Right cardiac atrium (tissue), 5 donors: ENCODE data around the gene TRAPPC3. TPM values are rescaled to one million over a fixed set of nuclear protein-coding genes. Genes with fewer than 3 reads are reported as not detected.

ENCODE experiments used
- ATAC-seq, 2 donors: fragments of 200-7000 bp; cut with Tn5 transposase; one replicate each; pipeline versions ENCODE4 v1.8.0 to v1.9.1; 2020; ENCODE audit warnings: moderate library complexity in 2 of 2, mild to moderate bottlenecking in 1 of 2
- DNase-seq, 3 donors: peaks; one replicate each; pipeline ENCODE4 v3.0.0-alpha.2; 2020
- H3K27ac ChIP-seq: one replicate; pipeline ENCODE4 v1.5.1; 2013; ENCODE audit warnings: mild to moderate bottlenecking, low read length, control low read depth, moderate library complexity
- H3K27me3 ChIP-seq: one replicate; pipeline ENCODE4 v1.6.1; 2013; ENCODE audit not compliant: control insufficient read depth, insufficient read depth
- H3K4me1 ChIP-seq: one replicate; pipeline ENCODE4 v1.6.1; 2013; ENCODE audit warnings: low read length; ENCODE audit not compliant: control insufficient read depth, insufficient read depth
- H3K4me3 ChIP-seq: one replicate; pipeline ENCODE4 v1.5.1; 2013; ENCODE audit warnings: low read length, control low read depth
- H3K9me3 ChIP-seq: one replicate; pipeline ENCODE4 v1.6.1; 2013; ENCODE audit warnings: low read length; ENCODE audit not compliant: control insufficient read depth
- WGBS: extraction: QIAGEN DNeasy Blood & Tissue Kit; methylation state at CpG from one replicate; pipeline ENCODE4 v1.1.7; 2013; 5-methylcytosine and 5-hydroxymethylcytosine counted together
- intact Hi-C, 4 donors: fragments of 100-400 bp; cut with DNase I; formaldehyde crosslinking; loops; one replicate each; pipeline versions ENCODE4 v1.11.0 to v1.14.0; 2022 to 2023
- polyA plus RNA-seq: library from polyadenylated mRNA; stranded (reverse); fragments of 200-250 nt; gene quantifications from one replicate; pipeline ENCODE4 v1.2.3, GENCODE V29; 2013
- total RNA-seq, 4 donors: library from RNA; stranded (reverse); fragmentation: NEBNext Ultra II Directional; extraction: Animal tissue kit (Norgen Biotek cat#: 25700); gene quantifications; one replicate each; pipeline ENCODE4 v1.2.1, GENCODE V29; 2021
- donor health status: healthy with polysubstance abuse.
- donor health status: DM: no; HTN: yes; CAD: no.
- donor health status: DM: no; HTN: no; CAD: no.
- donor health status: DM: no; HTN: yes; CAD: no; lungs with severe emphysema.
- donor health status: DM: yes; HTN: yes; CAD: no.

TRAPPC3 gene
- total and polyA plus RNA-seq, 5 donors: 58.5 to 73.6 (median 65.6) TPM

DNA sequence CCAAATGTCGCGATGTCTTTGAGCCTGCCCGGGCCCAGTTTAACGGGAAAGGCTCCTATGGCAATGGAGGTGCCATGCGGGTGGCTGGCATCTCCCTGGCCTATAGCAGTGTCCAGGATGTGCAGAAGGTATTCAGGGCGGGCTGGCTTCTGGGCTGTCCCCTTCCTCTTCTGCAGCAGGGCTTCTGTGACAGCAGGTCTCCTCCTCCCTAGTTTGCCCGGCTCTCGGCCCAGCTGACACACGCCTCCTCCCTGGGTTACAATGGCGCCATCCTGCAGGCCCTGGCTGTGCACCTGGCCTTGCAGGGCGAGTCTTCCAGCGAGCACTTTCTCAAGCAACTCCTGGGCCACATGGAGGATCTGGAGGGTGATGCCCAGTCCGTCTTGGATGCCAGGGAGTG, 57.6 kb downstream of the TRAPPC3 start:
- H3K27me3 ChIP-seq: no peaks in the 10 kb centered on the region
- DNase-seq (peak in 1 of 3 donors; percentile 31), ATAC-seq (no peak)
- 94% methylated on average over 13 of the region's 13 CpGs for WGBS
- intact Hi-C loops: no loop called here
- no peak overlapping the region for H3K27ac ChIP-seq
- H3K4me3 ChIP-seq: no peak overlapping the region
- H3K4me1 ChIP-seq: peaks cover 3% of the 10 kb centered on the region
- H3K9me3 ChIP-seq: no peaks in the 10 kb centered on the region

DNA sequence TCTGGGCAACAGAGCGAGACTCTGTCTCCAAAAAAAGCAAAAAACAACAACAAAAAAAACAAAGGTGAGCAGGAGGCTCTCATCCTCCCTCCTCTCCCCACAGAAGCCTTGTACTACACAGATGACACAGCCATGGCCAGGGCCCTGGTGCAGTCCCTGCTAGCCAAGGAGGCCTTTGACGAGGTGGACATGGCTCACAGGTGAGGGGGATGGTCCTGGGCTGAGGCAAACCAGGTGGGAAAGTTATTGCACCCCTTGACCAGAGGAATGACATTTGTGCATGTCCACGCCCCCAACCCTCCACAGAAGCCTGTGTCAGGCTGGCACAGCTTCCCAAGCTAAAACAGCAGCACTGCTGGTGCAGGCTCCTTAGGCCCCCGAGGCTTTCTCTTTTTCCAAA, 58.1 kb downstream of the TRAPPC3 start:
- no peak for ATAC-seq
- Histone ChIP-seq H3K9me3 (no peaks in the 10 kb centered on the region), H3K4me3 (no peak overlapping the region), H3K27ac (no peak overlapping the region), H3K4me1 (peaks cover 3% of the 10 kb centered on the region), H3K27me3 (no peaks in the 10 kb centered on the region)
- WGBS: 92% methylated on average over 4 of the region's 4 CpGs
- peak in 1 of 3 donors; percentile 32 for DNase-seq
- intact Hi-C loops: no loop called here

GRCh38 chr1:36089393-36090121, 59.7 kb downstream of the TRAPPC3 start:
- DNase-seq (peak in 1 of 3 donors; percentile 56), ATAC-seq (no peak)
- peak overlapping the region; percentile 54 for H3K4me3 ChIP-seq
- H3K27me3 ChIP-seq: no peaks in the 10 kb centered on the region
- WGBS: 6% methylated on average over 32 of the region's 32 CpGs
- no peaks in the 10 kb centered on the region for H3K9me3 ChIP-seq
- peak overlapping the region; percentile 6 for H3K27ac ChIP-seq
- intact Hi-C loops: no loop called here
- peaks cover 3% of the 10 kb centered on the region for H3K4me1 ChIP-seq

- under 1% methylated on average over 84 of the region's 84 CpGs for WGBS
- peak; percentile 91 to 92 for ATAC-seq
- H3K4me1 ChIP-seq: peaks cover 3% of the 10 kb centered on the region
Measured at GRCh38 chr1:36088577-36089392, 60.5 kb downstream of the TRAPPC3 start, which contains the start of gene ADPRS. TSS of gene ADPRS (plus strand) at chr1:36088892. CDS start at chr1:36088905, 13 bp downstream.

DNA sequence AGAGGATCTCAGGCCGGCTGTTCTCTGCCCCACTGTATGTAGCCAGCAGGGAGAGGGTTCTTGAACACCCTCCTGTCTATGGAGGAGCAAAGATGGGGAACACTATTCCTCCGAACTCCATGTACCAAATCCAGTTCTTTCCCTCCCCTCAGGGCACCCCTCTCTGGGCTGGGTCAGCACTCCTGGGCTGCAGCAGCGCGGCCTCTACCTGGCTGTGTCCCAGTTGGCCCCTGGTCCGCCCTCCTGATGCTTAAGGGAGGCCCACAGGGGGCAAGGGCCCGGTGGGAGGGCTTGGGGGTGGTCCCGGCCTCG, 61.1 kb downstream of the TRAPPC3 start:
- ATAC-seq (peak in 1 of 2 donors; percentile 27), DNase-seq (no peak)
- WGBS: 29% methylated on average over 8 of the region's 8 CpGs
- peaks cover 3% of the 10 kb centered on the region for H3K4me1 ChIP-seq
- H3K4me3 ChIP-seq: peak overlapping the region; percentile 54
- intact Hi-C loops: no loop called here
- H3K27ac ChIP-seq: no peak overlapping the region
- no peaks in the 10 kb centered on the region for H3K9me3 ChIP-seq
- H3K27me3 ChIP-seq: no peaks in the 10 kb centered on the region

More at GRCh38 chr1:36088577-36089392, 60.5 kb downstream of the TRAPPC3 start, which contains the start of gene ADPRS:
- intact Hi-C loops: no loop called here
- Histone ChIP-seq H3K4me3 (peak within 1 kb of the TSS; percentile 54), H3K27me3 (no peaks in the 10 kb centered on the region), H3K9me3 (no peaks in the 10 kb centered on the region), H3K27ac (peak within 1 kb of the TSS; percentile 16)
- peak; percentile 91 to 96 (median 96) for DNase-seq

DNA sequence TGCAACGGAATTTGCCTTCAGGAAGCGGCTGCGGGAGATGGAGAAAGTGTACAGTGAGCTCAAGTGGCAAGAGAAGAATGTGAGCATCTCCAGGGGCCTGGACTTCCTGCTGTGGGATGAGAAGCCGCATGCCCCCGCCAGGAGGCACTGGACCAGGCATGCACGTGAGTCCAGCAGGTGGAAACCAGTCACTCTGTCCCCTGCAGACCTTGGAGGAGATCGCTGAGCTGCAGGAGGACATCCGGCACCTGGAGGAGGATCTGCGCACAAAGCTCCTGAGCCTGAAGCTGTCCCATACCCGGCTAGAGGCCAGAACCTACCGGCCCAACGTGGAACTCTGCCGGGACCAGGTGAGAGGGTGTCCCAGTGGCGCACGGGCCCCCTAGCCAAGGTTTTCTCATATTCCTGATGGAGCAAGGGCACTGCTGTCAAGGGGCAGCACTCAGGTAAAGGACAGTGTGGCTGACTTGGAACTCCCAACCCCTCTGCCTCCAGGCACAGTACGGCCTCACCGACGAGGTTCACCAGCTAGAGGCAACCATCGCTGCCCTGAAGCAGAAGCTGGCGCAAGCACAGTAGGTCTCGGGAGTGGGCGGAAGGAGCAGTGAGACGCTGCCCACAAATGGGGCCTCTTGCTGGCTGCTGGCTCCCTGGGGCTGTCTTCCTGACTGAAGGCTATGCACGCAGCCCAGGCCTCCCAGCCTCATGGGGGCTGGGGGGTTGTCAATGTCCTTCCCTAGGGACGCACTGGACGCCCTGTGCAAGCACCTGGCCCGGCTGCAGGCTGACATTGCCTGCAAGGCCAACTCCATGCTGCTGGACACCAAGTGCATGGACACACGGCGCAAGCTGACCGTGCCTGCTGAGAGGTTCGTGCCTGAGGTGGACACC, 61.8 kb downstream of the TRAPPC3 start:
- Histone ChIP-seq H3K27ac (no peak overlapping the region), H3K4me1 (peaks cover 3% of the 10 kb centered on the region), H3K4me3 (no peak overlapping the region), H3K27me3 (no peaks in the 10 kb centered on the region), H3K9me3 (no peaks in the 10 kb centered on the region)
- DNase-seq: peak in 2 of 3 donors; percentile 59 to 60
- WGBS: 84% methylated on average over 31 of the region's 31 CpGs
- ATAC-seq: no peak
- intact Hi-C loops: no loop called here

Other genes with a start within 250 kb of the TRAPPC3 start
- gene AGO3, start 218.4 kb downstream of the TRAPPC3 start, total RNA-seq: 10 to 100 TPM; 17.7 to 24.1 (median 20.2) TPM
- 3.8 TPM for gene AGO3, start 218.4 kb downstream of the TRAPPC3 start, polyA plus RNA-seq
- gene TEKT2, start 65.4 kb downstream of the TRAPPC3 start, total RNA-seq: under 1 TPM in 2 of 4 donors, not detected in 2; 0.23 to 0.35 TPM
- gene TEKT2, start 65.4 kb downstream of the TRAPPC3 start, polyA plus RNA-seq: 0.14 TPM
- gene ADPRS, start 60.6 kb downstream of the TRAPPC3 start, total RNA-seq: 10 to 100 TPM; 12.3 to 17.1 (median 13.0) TPM
- 19.5 TPM for gene ADPRS, start 60.6 kb downstream of the TRAPPC3 start, polyA plus RNA-seq
- 1 to 10 TPM; 2.7 to 4.1 (median 3.3) TPM for gene COL8A2, start 24.3 kb downstream of the TRAPPC3 start, total RNA-seq
- gene COL8A2, start 24.3 kb downstream of the TRAPPC3 start, polyA plus RNA-seq: 2.4 TPM
- 100 to 1,000 TPM; 285 to 403 (median 374) TPM for gene MAP7D1, start 6.7 kb upstream of the TRAPPC3 start, total RNA-seq
- gene MAP7D1, start 6.7 kb upstream of the TRAPPC3 start, polyA plus RNA-seq: 330 TPM
- 10 to 100 TPM; 66.3 to 85.5 (median 77.3) TPM for gene THRAP3, start 75.0 kb upstream of the TRAPPC3 start, total RNA-seq
- gene THRAP3, start 75.0 kb upstream of the TRAPPC3 start, polyA plus RNA-seq: 32.6 TPM
- 1 to 10 TPM; 2.5 to 4.7 (median 4.2) TPM for gene SH3D21, start 156.9 kb upstream of the TRAPPC3 start, total RNA-seq
- 3.5 TPM for gene SH3D21, start 156.9 kb upstream of the TRAPPC3 start, polyA plus RNA-seq
- 10 to 100 TPM; 11.5 to 14.0 (median 13.1) TPM for gene EVA1B, start 174.2 kb upstream of the TRAPPC3 start, total RNA-seq
- gene EVA1B, start 174.2 kb upstream of the TRAPPC3 start, polyA plus RNA-seq: 17.4 TPM
- 10 to 100 TPM; 66.7 to 85.0 (median 73.7) TPM for gene STK40, start 236.4 kb upstream of the TRAPPC3 start, total RNA-seq
- 54.8 TPM for gene STK40, start 236.4 kb upstream of the TRAPPC3 start, polyA plus RNA-seq
- 10 to 100 TPM; 70.9 to 76.4 (median 73.5) TPM for gene LSM10, start 248.4 kb upstream of the TRAPPC3 start, total RNA-seq
- gene LSM10, start 248.4 kb upstream of the TRAPPC3 start, polyA plus RNA-seq: 121 TPM